HEK293 (cell line): ENCODE data around the gene ZBED1.

Experiments used
- ZNF132 ChIP-seq: fragments of 450-650 bp; formaldehyde crosslinking; IDR thresholded peaks from 2 replicates; pipeline ENCODE4 v1.5.1; 2017; ENCODE audit warnings: missing biosample characterization, missing genetic modification characterization, borderline replicate concordance
- ZNF335 ChIP-seq: fragments of 450-650 bp; formaldehyde crosslinking; conservative IDR thresholded peaks from 2 replicates; pipeline ENCODE4 v1.5.1; 2016; ENCODE audit warnings: missing biosample characterization, missing genetic modification characterization
- ZNF785 ChIP-seq: fragments of 450-650 bp; formaldehyde crosslinking; IDR thresholded peaks from 2 replicates; pipeline ENCODE4 v1.5.1; 2016; ENCODE audit warnings: missing biosample characterization, missing genetic modification characterization
- TF ChIP-seq, protein P1 (sequence below): fragments of 450-650 bp; formaldehyde crosslinking; conservative IDR thresholded peaks from 2 replicates; pipeline ENCODE4 v1.5.1; 2016; ENCODE audit warnings: low read depth, missing biosample characterization, missing genetic modification characterization
- TF ChIP-seq, protein P2 (sequence below): fragments of 450-650 bp; formaldehyde crosslinking; IDR thresholded peaks from 2 replicates; pipeline ENCODE4 v1.5.1; 2016; ENCODE audit warnings: missing biosample characterization, missing genetic modification characterization
- TF ChIP-seq, protein P3 (sequence below): fragments of 450-650 bp; formaldehyde crosslinking; IDR thresholded peaks from 2 replicates; pipeline ENCODE4 v1.5.1; 2016; ENCODE audit warnings: missing biosample characterization, missing genetic modification characterization
- TF ChIP-seq, protein P4 (sequence below): fragments of 450-650 bp; formaldehyde crosslinking; IDR thresholded peaks from 2 replicates; pipeline ENCODE4 v1.5.1; 2017; ENCODE audit warnings: missing biosample characterization, missing genetic modification characterization

DNA sequence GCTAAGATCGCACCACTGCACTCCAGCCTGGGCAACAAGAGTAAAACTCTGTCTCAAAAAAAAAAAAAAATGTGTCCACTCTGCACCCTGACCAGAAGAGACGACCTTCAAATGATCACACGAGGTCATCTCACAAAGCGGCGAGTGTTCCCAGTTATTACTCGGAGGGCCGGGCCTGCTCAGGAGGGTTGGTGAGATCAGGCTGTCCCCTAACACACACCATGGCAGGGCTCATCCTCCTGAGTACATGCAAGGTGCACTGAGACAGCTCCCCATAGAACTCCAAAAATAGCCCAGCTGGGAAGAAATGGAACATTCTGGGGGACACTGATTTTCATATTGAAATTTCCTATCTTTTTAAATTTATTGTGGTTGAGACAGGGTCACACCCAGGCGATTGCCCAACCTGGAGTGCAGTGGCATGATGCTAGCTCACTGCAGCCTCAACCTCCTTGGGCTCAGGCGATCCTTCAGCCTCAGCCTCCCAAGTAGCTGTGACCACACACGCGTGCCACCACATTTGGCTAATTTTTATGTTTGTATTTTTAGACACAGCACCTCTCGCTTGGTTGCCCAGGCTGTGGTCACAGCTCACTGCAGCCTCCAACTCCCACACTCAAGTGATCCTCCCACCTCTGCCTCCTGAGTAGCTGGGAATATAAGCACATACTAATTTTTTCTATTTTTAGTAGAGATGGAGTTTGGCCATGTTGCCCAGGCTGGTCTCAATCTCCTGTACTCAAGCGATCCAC lies 51.5 kb downstream of the ZBED1 start:
- TF ChIP-seq ZNF335 = no peak
- TF ChIP-seq ZNF132 (tag by site-specific recombination) = no peak
- TF ChIP-seq, protein P1, sequence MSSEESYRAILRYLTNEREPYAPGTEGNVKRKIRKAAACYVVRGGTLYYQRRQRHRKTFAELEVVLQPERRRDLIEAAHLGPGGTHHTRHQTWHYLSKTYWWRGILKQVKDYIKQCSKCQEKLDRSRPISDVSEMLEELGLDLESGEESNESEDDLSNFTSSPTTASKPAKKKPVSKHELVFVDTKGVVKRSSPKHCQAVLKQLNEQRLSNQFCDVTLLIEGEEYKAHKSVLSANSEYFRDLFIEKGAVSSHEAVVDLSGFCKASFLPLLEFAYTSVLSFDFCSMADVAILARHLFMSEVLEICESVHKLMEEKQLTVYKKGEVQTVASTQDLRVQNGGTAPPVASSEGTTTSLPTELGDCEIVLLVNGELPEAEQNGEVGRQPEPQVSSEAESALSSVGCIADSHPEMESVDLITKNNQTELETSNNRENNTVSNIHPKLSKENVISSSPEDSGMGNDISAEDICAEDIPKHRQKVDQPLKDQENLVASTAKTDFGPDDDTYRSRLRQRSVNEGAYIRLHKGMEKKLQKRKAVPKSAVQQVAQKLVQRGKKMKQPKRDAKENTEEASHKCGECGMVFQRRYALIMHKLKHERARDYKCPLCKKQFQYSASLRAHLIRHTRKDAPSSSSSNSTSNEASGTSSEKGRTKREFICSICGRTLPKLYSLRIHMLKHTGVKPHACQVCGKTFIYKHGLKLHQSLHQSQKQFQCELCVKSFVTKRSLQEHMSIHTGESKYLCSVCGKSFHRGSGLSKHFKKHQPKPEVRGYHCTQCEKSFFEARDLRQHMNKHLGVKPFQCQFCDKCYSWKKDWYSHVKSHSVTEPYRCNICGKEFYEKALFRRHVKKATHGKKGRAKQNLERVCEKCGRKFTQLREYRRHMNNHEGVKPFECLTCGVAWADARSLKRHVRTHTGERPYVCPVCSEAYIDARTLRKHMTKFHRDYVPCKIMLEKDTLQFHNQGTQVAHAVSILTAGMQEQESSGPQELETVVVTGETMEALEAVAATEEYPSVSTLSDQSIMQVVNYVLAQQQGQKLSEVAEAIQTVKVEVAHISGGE (tag by site-specific recombination) = no peak
- TF ChIP-seq, protein P2, sequence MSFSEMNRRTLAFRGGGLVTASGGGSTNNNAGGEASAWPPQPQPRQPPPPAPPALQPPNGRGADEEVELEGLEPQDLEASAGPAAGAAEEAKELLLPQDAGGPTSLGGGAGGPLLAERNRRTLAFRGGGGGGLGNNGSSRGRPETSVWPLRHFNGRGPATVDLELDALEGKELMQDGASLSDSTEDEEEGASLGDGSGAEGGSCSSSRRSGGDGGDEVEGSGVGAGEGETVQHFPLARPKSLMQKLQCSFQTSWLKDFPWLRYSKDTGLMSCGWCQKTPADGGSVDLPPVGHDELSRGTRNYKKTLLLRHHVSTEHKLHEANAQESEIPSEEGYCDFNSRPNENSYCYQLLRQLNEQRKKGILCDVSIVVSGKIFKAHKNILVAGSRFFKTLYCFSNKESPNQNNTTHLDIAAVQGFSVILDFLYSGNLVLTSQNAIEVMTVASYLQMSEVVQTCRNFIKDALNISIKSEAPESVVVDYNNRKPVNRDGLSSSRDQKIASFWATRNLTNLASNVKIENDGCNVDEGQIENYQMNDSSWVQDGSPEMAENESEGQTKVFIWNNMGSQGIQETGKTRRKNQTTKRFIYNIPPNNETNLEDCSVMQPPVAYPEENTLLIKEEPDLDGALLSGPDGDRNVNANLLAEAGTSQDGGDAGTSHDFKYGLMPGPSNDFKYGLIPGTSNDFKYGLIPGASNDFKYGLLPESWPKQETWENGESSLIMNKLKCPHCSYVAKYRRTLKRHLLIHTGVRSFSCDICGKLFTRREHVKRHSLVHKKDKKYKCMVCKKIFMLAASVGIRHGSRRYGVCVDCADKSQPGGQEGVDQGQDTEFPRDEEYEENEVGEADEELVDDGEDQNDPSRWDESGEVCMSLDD (tag by site-specific recombination) = no peak
- TF ChIP-seq, protein P3, sequence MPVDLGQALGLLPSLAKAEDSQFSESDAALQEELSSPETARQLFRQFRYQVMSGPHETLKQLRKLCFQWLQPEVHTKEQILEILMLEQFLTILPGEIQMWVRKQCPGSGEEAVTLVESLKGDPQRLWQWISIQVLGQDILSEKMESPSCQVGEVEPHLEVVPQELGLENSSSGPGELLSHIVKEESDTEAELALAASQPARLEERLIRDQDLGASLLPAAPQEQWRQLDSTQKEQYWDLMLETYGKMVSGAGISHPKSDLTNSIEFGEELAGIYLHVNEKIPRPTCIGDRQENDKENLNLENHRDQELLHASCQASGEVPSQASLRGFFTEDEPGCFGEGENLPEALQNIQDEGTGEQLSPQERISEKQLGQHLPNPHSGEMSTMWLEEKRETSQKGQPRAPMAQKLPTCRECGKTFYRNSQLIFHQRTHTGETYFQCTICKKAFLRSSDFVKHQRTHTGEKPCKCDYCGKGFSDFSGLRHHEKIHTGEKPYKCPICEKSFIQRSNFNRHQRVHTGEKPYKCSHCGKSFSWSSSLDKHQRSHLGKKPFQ (tag by site-specific recombination) = no peak
- TF ChIP-seq ZNF785 = no peak
- TF ChIP-seq, protein P4, sequence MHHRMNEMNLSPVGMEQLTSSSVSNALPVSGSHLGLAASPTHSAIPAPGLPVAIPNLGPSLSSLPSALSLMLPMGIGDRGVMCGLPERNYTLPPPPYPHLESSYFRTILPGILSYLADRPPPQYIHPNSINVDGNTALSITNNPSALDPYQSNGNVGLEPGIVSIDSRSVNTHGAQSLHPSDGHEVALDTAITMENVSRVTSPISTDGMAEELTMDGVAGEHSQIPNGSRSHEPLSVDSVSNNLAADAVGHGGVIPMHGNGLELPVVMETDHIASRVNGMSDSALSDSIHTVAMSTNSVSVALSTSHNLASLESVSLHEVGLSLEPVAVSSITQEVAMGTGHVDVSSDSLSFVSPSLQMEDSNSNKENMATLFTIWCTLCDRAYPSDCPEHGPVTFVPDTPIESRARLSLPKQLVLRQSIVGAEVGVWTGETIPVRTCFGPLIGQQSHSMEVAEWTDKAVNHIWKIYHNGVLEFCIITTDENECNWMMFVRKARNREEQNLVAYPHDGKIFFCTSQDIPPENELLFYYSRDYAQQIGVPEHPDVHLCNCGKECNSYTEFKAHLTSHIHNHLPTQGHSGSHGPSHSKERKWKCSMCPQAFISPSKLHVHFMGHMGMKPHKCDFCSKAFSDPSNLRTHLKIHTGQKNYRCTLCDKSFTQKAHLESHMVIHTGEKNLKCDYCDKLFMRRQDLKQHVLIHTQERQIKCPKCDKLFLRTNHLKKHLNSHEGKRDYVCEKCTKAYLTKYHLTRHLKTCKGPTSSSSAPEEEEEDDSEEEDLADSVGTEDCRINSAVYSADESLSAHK (tag by site-specific recombination) = no peak
